Pons (tissue), 1 donor: ENCODE data around the gene ENO1.
A peak's percentile ranks its signal among the peaks of the same experiment; 100 is the strongest.
"Not testable (repeated sequence)": the region's sequence is repeated elsewhere in the genome, so short reads cannot be mapped to it uniquely, and the experiment has no call there.

Experiments used
- DNase-seq: peaks from one replicate; pipeline ENCODE4 v3.0.0-alpha.2; 2016; ENCODE audit warnings: low spot score

The ENO1 gene

GRCh38 chr1:8896775-8897174 is 18.3 kb upstream of the ENO1 start:
- DNase-seq: not testable (repeated sequence)

- no peak for DNase-seq
Observed at GRCh38 chr1:8892026-8892425, 13.5 kb upstream of the ENO1 start.

- DNase-seq: no peak
Observed at GRCh38 chr1:8891401-8891800, 12.9 kb upstream of the ENO1 start.

GRCh38 chr1:8889925-8890785 is 11.7 kb upstream of the ENO1 start:
- peak; percentile 89 for DNase-seq

- no peak for DNase-seq
Observed at GRCh38 chr1:8889103-8889846, 10.8 kb upstream of the ENO1 start.

- no peak for DNase-seq
Observed at GRCh38 chr1:8886589-8886988, 8.1 kb upstream of the ENO1 start.

GRCh38 chr1:8886031-8886524 is 7.6 kb upstream of the ENO1 start:
- DNase-seq: not testable (repeated sequence)

- not testable (repeated sequence) for DNase-seq
Observed at GRCh38 chr1:8884105-8884504, 5.6 kb upstream of the ENO1 start.

- DNase-seq: no peak
Observed at GRCh38 chr1:8883491-8883890, 5.0 kb upstream of the ENO1 start.

GRCh38 chr1:8879922-8880676 is 1.6 kb upstream of the ENO1 start:
- DNase-seq: peak; percentile 54

GRCh38 chr1:8879464-8879921 is 1.0 kb upstream of the ENO1 start:
- peak; percentile 67 for DNase-seq

GRCh38 chr1:8878698-8879463 is 395 bp upstream of the ENO1 start:
- DNase-seq: peak; percentile 98

GRCh38 chr1:8876087-8876486 is 2.4 kb downstream of the ENO1 start:
- no peak for DNase-seq

GRCh38 chr1:8875216-8875861 is 3.1 kb downstream of the ENO1 start:
- DNase-seq: peak; percentile 85

GRCh38 chr1:8874230-8875201 is 4.0 kb downstream of the ENO1 start:
- no peak for DNase-seq

GRCh38 chr1:8873506-8874229 is 4.8 kb downstream of the ENO1 start:
- no peak for DNase-seq

GRCh38 chr1:8873001-8873400 is 5.5 kb downstream of the ENO1 start:
- DNase-seq: no peak

- no peak for DNase-seq
Observed at GRCh38 chr1:8871965-8872399, 6.5 kb downstream of the ENO1 start.

- no peak for DNase-seq
Observed at GRCh38 chr1:8871539-8871935, 6.9 kb downstream of the ENO1 start.
